ENCODE measurements around the gene SMIM15. TPM values are rescaled to one million over a fixed set of nuclear protein-coding genes. Genes with fewer than 3 reads are reported as not detected.

The SMIM15 gene
- 10 to 100 TPM; 32.5 to 50.3 TPM for total RNA-seq
- polyA plus RNA-seq, result 10 to 100 TPM; 27.1 to 36.2 TPM
- long read RNA-seq, donor 1, transcript SMIM15-201 (3 exons, 2,889 nt), result major isoform, 49 of 50 reads
- long read RNA-seq, donor 1, partial matches to known transcripts, result 0 of 50 reads
- long read RNA-seq, donor 1, other reads (novel, unspliced or antisense), result 0 of 50 reads
- long read RNA-seq, donor 2, transcript SMIM15-201 (3 exons, 2,889 nt), result major isoform, 14 of 14 reads
- long read RNA-seq, donor 2, partial matches to known transcripts, result 0 of 14 reads
- long read RNA-seq, donor 2, other reads (novel, unspliced or antisense), result 0 of 14 reads
- long read RNA-seq, donor 3, transcript SMIM15-201 (3 exons, 2,889 nt), result major isoform, 10 of 10 reads
- long read RNA-seq, donor 3, partial matches to known transcripts, result 0 of 10 reads
- long read RNA-seq, donor 3, other reads (novel, unspliced or antisense), result 0 of 10 reads
- long read RNA-seq, donor 4, transcript SMIM15-201 (3 exons, 2,889 nt), result major isoform, 8 of 8 reads
- long read RNA-seq, donor 4, partial matches to known transcripts, result 0 of 8 reads
- long read RNA-seq, donor 4, other reads (novel, unspliced or antisense), result 0 of 8 reads
- long read RNA-seq, donor 5, transcript SMIM15-201 (3 exons, 2,889 nt), result major isoform, 39 of 39 reads
- long read RNA-seq, donor 5, partial matches to known transcripts, result 0 of 39 reads
- long read RNA-seq, donor 5, other reads (novel, unspliced or antisense), result 0 of 39 reads

- H3K36me3 ChIP-seq (ENCODE audit: control insufficient read depth in 4 of 4, insufficient read depth in 4 of 4, low read length in 4 of 4), result peaks cover 2 to 18% (median 3%) of the 10 kb centered on the region in 4 donors
- 1% methylated on average over 71 to 73 of the region's 73 CpGs for WGBS, 2 donors
- peak within 1 kb of the TSS; percentile 86 to 99 for H3K27ac ChIP-seq (ENCODE audit: low read depth in 1 of 2, low read length in 1 of 2)
- peak within 1 kb of the TSS; percentile 91 to 97 for H3K9ac ChIP-seq (ENCODE audit: insufficient read depth in 1 of 2, low read length in 2 of 2)
- TF ChIP-seq, protein P1, sequence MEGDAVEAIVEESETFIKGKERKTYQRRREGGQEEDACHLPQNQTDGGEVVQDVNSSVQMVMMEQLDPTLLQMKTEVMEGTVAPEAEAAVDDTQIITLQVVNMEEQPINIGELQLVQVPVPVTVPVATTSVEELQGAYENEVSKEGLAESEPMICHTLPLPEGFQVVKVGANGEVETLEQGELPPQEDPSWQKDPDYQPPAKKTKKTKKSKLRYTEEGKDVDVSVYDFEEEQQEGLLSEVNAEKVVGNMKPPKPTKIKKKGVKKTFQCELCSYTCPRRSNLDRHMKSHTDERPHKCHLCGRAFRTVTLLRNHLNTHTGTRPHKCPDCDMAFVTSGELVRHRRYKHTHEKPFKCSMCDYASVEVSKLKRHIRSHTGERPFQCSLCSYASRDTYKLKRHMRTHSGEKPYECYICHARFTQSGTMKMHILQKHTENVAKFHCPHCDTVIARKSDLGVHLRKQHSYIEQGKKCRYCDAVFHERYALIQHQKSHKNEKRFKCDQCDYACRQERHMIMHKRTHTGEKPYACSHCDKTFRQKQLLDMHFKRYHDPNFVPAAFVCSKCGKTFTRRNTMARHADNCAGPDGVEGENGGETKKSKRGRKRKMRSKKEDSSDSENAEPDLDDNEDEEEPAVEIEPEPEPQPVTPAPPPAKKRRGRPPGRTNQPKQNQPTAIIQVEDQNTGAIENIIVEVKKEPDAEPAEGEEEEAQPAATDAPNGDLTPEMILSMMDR (IDR thresholded peaks at IDR 0.05; ENCODE audit: control extremely low read depth, extremely low read depth), result no peak
- ATAC-seq (ENCODE audit: insufficient read depth, low FRiP score) (peak; percentile 98), DNase-seq (peak; percentile 93 to 96 (median 94))
- no peaks in the 10 kb centered on the region for H3K27me3 ChIP-seq (ENCODE audit: control insufficient read depth in 3 of 3, insufficient read depth in 3 of 3, low read length in 2 of 3)
- peak within 1 kb of the TSS; percentile 57 for H3K4me3 ChIP-seq
- H3K9me3 ChIP-seq (ENCODE audit: control insufficient read depth in 4 of 4, insufficient read depth in 3 of 4, low read length in 3 of 4), result no peaks in the 10 kb centered on the region
- peaks cover 6 to 27% (median 8%) of the 10 kb centered on the region in 5 donors for H3K4me1 ChIP-seq (ENCODE audit: control insufficient read depth in 5 of 5, insufficient read depth in 5 of 5, low read length in 5 of 5)
Measured at GRCh38 chr5:61162010-61162831, at the start of gene SMIM15. SMIM15 (minus strand) TSS chr5:61162468; CDS start chr5:61160171, 2,297 bp downstream.

- H3K9ac ChIP-seq (ENCODE audit: insufficient read depth in 1 of 2, low read length in 2 of 2), result no peak overlapping the region
- TF ChIP-seq, protein P1 (IDR thresholded peaks at IDR 0.05; ENCODE audit: control extremely low read depth, extremely low read depth), result no peak
- H3K27me3 ChIP-seq (ENCODE audit: control insufficient read depth in 3 of 3, insufficient read depth in 3 of 3, low read length in 2 of 3), result no peaks in the 10 kb centered on the region
- peaks cover 0 to 4% (median 0%) of the 10 kb centered on the region in 5 donors for H3K4me1 ChIP-seq (ENCODE audit: control insufficient read depth in 5 of 5, insufficient read depth in 5 of 5, low read length in 5 of 5)
- DNase-seq (no peak), ATAC-seq (ENCODE audit: insufficient read depth, low FRiP score) (no peak)
- H3K36me3 ChIP-seq (ENCODE audit: control insufficient read depth in 4 of 4, insufficient read depth in 4 of 4, low read length in 4 of 4), result no peaks in the 10 kb centered on the region
- no peak overlapping the region for H3K4me3 ChIP-seq
- H3K27ac ChIP-seq (ENCODE audit: low read depth in 1 of 2, low read length in 1 of 2), result no peak overlapping the region
- H3K9me3 ChIP-seq (ENCODE audit: control insufficient read depth in 4 of 4, insufficient read depth in 3 of 4, low read length in 3 of 4), result peaks cover 0 to 2% (median 0%) of the 10 kb centered on the region in 4 donors
Measured at GRCh38 chr5:61207884-61208283, 45.6 kb upstream of the SMIM15 start.

DNA sequence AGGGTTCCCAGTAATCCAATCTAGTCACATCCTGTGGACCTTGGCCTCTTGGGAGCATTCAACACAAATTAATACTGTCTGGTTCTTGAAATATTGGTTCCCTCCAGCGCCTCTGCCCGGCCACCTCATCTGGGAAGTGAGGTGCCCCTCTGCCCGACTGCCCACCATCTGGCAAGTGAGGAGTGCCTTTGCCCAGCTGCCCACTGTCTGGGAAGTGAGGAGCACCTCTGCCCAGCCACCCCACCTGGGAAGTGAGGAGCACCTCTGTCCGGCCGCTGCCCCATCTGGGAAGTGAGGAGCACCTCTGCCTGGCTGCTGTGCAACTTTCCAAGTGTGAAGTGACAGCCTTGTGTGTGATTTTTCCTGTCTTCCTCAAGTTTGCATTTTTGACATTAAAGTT lies 42.7 kb upstream of the SMIM15 start:
- WGBS, 2 donors, result 84 to 96% methylated on average over 5 of the region's 5 CpGs
- ATAC-seq (ENCODE audit: insufficient read depth, low FRiP score), result no peak
- H3K27me3 ChIP-seq (ENCODE audit: control insufficient read depth in 3 of 3, insufficient read depth in 3 of 3, low read length in 2 of 3), result no peaks in the 10 kb centered on the region
- no peaks in the 10 kb centered on the region for H3K36me3 ChIP-seq (ENCODE audit: control insufficient read depth in 4 of 4, insufficient read depth in 4 of 4, low read length in 4 of 4)
- H3K9me3 ChIP-seq (ENCODE audit: control insufficient read depth in 4 of 4, insufficient read depth in 3 of 4, low read length in 3 of 4), result peaks cover 0 to 2% (median 0%) of the 10 kb centered on the region in 4 donors
- no peak overlapping the region for H3K9ac ChIP-seq (ENCODE audit: insufficient read depth in 1 of 2, low read length in 2 of 2)
- no peak overlapping the region for H3K4me3 ChIP-seq
- H3K27ac ChIP-seq (ENCODE audit: low read depth in 1 of 2, low read length in 1 of 2), result no peak overlapping the region
- TF ChIP-seq, protein P1 (IDR thresholded peaks at IDR 0.05; ENCODE audit: control extremely low read depth, extremely low read depth), result no peak
- no peak for DNase-seq
- no peaks in the 10 kb centered on the region for H3K4me1 ChIP-seq (ENCODE audit: control insufficient read depth in 5 of 5, insufficient read depth in 5 of 5, low read length in 5 of 5)

All from lung (tissue), 16 donors.